Choroid plexus epithelial cell (primary cell): ENCODE measurements around the gene DCBLD2.

Experiments used
- DNase-seq: peaks from one replicate; pipeline ENCODE4 v3.0.0-alpha.2; 2010; ENCODE audit warnings: low read depth
- H3K4me3 ChIP-seq: 2 replicates; pipeline ENCODE4 v1.5.1; 2011; ENCODE audit warnings: low read depth, mild to moderate bottlenecking, control low read depth, low read length, moderate library complexity
- TF ChIP-seq, protein P1 (sequence below): conservative IDR thresholded peaks from 2 replicates; pipeline ENCODE4 v1.5.1; 2011; ENCODE audit warnings: low read depth, mild to moderate bottlenecking, control low read depth, inconsistent platforms, low read length, moderate library complexity

DCBLD2 gene

GRCh38 chr3:98782824-98783500, 118.5 kb downstream of the DCBLD2 start:
- no peak for DNase-seq
- TF ChIP-seq, protein P1, sequence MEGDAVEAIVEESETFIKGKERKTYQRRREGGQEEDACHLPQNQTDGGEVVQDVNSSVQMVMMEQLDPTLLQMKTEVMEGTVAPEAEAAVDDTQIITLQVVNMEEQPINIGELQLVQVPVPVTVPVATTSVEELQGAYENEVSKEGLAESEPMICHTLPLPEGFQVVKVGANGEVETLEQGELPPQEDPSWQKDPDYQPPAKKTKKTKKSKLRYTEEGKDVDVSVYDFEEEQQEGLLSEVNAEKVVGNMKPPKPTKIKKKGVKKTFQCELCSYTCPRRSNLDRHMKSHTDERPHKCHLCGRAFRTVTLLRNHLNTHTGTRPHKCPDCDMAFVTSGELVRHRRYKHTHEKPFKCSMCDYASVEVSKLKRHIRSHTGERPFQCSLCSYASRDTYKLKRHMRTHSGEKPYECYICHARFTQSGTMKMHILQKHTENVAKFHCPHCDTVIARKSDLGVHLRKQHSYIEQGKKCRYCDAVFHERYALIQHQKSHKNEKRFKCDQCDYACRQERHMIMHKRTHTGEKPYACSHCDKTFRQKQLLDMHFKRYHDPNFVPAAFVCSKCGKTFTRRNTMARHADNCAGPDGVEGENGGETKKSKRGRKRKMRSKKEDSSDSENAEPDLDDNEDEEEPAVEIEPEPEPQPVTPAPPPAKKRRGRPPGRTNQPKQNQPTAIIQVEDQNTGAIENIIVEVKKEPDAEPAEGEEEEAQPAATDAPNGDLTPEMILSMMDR, result no peak
- no peak overlapping the region for H3K4me3 ChIP-seq

DNA sequence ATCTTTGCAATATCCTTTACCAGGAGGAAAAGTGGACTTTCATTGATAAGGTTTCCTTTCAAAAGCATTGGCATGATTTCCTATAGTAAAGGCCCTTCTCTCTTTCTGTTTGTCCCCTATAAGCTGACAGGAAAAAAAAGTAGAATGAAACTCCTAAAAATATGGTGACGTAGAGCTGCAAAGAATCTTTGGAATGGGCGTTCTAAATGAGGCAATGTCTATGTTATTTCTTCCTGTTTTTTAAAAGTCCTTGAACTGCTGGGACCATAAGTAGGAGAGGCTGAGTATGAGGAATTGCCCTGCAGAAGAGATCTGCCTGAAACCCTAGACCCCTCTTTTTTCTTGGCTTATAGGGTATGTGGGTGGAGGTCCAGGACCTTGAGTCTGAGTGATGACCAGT, 121.2 kb downstream of the DCBLD2 start:
- H3K4me3 ChIP-seq, result no peak overlapping the region
- TF ChIP-seq, protein P1, result no peak
- DNase-seq, result peak; percentile 82

- no peak overlapping the region for H3K4me3 ChIP-seq
- peak; percentile 59 for DNase-seq
- TF ChIP-seq, protein P1, result no peak
These were observed 121.8 kb downstream of the DCBLD2 start for GRCh38 chr3:98779541-98780335.

DNA sequence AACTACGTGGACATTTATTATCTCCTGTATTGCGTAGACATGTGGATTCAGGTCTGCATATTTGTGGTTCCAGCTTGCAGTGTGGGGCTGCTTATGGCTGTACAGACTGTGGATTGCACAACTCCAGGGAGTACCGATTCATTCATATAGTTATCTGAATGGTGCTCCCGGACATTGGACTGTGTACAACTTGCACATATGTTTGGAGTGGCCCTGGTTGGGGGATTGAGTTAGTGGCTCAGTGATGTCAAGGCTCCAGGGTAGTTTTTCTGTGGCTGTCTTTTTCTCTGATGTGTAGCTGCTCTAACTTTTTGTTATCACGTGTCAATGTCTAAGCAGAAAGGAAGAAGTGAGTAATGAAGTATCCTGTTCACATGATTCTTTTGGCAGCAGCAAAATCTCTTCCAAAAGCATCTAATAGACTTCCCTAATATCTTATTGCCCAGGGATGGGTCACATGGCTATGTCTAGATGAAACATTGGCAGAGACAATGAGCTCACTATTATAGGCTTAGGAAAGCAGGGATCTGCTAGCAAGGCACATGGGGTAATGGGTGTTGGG, 122.6 kb downstream of the DCBLD2 start:
- peak; percentile 99 for DNase-seq
- no peak overlapping the region for H3K4me3 ChIP-seq
- TF ChIP-seq, protein P1, result no peak

DNA sequence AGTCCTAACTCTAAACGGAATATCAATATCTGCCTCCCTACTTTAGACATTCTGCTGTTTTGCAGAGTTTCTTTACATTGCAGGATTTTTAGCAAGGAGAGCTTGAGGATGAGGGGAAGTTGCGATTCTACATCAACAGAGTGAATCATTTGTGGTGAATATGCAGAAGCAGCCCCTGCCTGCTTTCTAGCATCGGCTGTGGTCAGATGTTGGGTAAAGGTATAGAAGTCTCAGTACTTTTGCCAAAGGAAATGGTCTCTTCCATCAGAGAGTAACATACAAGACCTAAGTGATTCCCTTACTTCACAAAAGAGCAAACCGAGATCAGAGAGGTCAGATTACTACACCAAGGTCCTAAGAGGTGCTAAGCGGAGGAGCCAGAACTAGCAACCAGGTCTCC, 123.1 kb downstream of the DCBLD2 start:
- no peak overlapping the region for H3K4me3 ChIP-seq
- TF ChIP-seq, protein P1, result no peak
- peak; percentile 82 for DNase-seq

GRCh38 chr3:98777801-98778220, 123.7 kb downstream of the DCBLD2 start:
- H3K4me3 ChIP-seq, result no peak overlapping the region
- TF ChIP-seq, protein P1, result peak; percentile 18
- peak; percentile 71 for DNase-seq

DNA sequence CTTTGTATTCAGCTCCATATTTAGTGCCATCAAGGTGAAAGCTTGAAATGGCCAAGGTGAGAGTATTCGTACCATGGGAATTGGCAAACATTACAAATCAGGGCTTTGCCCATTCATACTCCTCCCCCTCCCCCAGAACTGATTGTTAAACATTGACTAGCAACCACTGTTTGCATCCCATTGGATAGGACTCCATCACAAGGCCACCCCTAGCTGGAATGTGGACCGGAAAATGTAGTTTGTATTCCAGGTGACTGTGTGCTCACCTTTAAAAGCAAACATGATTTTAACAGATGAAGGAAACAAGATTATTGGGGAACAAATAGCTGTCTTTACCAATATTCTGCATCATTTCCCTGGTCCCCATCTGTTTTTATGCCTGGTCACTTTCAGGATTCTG, 124.2 kb downstream of the DCBLD2 start:
- no peak overlapping the region for H3K4me3 ChIP-seq
- TF ChIP-seq, protein P1, result no peak
- no peak for DNase-seq
